Endothelial cell of umbilical vein (primary cell): ENCODE results near the gene CEP63. TPM values are rescaled to one million over a fixed set of nuclear protein-coding genes. Genes with fewer than 3 reads are reported as not detected.

Experiments
- BruUV-seq: library from RNA; stranded (reverse); fragments of 400-500 nt; replicated peaks from 2 replicates; lab custom pipeline; 2021; lab: Mats Ljungman, UMichigan
- CTCF ChIA-PET: fragments of 300-600, 350-600 bp; sonication (Branson Sonifier 250); formaldehyde crosslinking; loops from one replicate; lab custom pipeline; 2021; ENCODE audit warnings: antibody characterized with exemption, inconsistent platforms; lab: Charles Lee
- POLR2A ChIA-PET: fragments of 300-600, 350-600 bp; sonication (Branson Sonifier 250); formaldehyde crosslinking; loops from one replicate; lab custom pipeline; 2021; ENCODE audit warnings: antibody characterized with exemption, inconsistent platforms; lab: Charles Lee
- DNase-seq: peaks from one replicate; pipeline ENCODE4 v3.0.0-alpha.2; 2011; ENCODE audit warnings: low read depth, low spot score
- FAIRE-seq: peaks from 2 replicates; lab custom pipeline; 2011; peaks lifted over from hg19 to GRCh38; lab: Jason Lieb, UNC
- H2AFZ ChIP-seq: 2 replicates; pipeline ENCODE4 v1.6.0; 2012; ENCODE audit warnings: low read depth, low read length, control low read depth, inconsistent platforms
- H3K27ac ChIP-seq: 2 replicates; pipeline ENCODE4 v1.5.1; 2011; ENCODE audit warnings: low read depth, mild to moderate bottlenecking, control low read depth, low read length, moderate library complexity; ENCODE audit not compliant: insufficient read depth
- H3K27me3 ChIP-seq, 2 experiments: 2 replicates each; pipeline versions ENCODE4 v1.6.0 to v1.6.1; 2011; ENCODE audit warnings: low read length in 2 of 2, mixed read lengths in 1 of 2; ENCODE audit not compliant: control insufficient read depth in 2 of 2, insufficient read depth in 2 of 2
- H3K36me3 ChIP-seq, 2 experiments: 2 replicates in 1 of 2; 3 replicates in 1 of 2; pipeline ENCODE4 v1.5.1; 2011; ENCODE audit warnings: low read length in 2 of 2, mild to moderate bottlenecking in 1 of 2, moderate library complexity in 1 of 2; ENCODE audit not compliant: control insufficient read depth in 2 of 2, insufficient read depth in 2 of 2; ENCODE audit errors: extremely low read depth in 1 of 2
- H3K4me1 ChIP-seq: 3 replicates; pipeline ENCODE4 v1.5.1; 2011; ENCODE audit warnings: mild to moderate bottlenecking, low read length; ENCODE audit not compliant: control insufficient read depth, insufficient read depth; ENCODE audit errors: extremely low read depth
- H3K4me2 ChIP-seq: 2 replicates; pipeline ENCODE4 v1.6.1; 2011; ENCODE audit warnings: low read length, control low read depth, mixed read lengths; ENCODE audit not compliant: insufficient read depth
- H3K4me3 ChIP-seq, 3 experiments: fragments of 200-600 bp in 1 of 3; sonication (generic), shearing (Covaris generic) in 1 of 3; replicated peaks in 1 of 3; 2 replicates each; pipeline ENCODE4 v1.5.1; 2011 to 2016; ENCODE audit warnings: control low read depth in 3 of 3, low read length in 3 of 3, mild to moderate bottlenecking in 2 of 3, inconsistent platforms in 1 of 3, low read depth in 1 of 3, moderate library complexity in 1 of 3; ENCODE audit not compliant: insufficient read depth in 1 of 3
- H3K79me2 ChIP-seq: 2 replicates; pipeline ENCODE4 v1.6.0; 2012; ENCODE audit warnings: low read length, inconsistent platforms; ENCODE audit not compliant: control insufficient read depth, insufficient read depth
- H3K9ac ChIP-seq: replicated peaks from 2 replicates; pipeline ENCODE3; 2011; ENCODE audit warnings: low read length, control low read depth; ENCODE audit not compliant: insufficient read depth; ENCODE audit errors: extremely low read depth
- H3K9me1 ChIP-seq: replicated peaks from 3 replicates; pipeline ENCODE4 v1.6.0; 2011; ENCODE audit warnings: mild to moderate bottlenecking, low read length; ENCODE audit not compliant: control insufficient read depth, insufficient read depth; ENCODE audit errors: extremely low read depth
- H3K9me3 ChIP-seq: replicated peaks from 2 replicates; pipeline ENCODE4 v1.5.1; 2012; ENCODE audit warnings: low read length, inconsistent platforms; ENCODE audit not compliant: control insufficient read depth, insufficient read depth
- H4K20me1 ChIP-seq: replicated peaks from 2 replicates; pipeline ENCODE3; 2011; ENCODE audit warnings: mild to moderate bottlenecking, low read length; ENCODE audit not compliant: control insufficient read depth, insufficient read depth; ENCODE audit errors: extremely low read depth
- EZH2 ChIP-seq: IDR thresholded peaks from 2 replicates; pipeline ENCODE4 v1.6.1; 2012; ENCODE audit warnings: borderline replicate concordance, low read depth, mild to moderate bottlenecking, moderate library complexity, low read length, inconsistent platforms; ENCODE audit not compliant: severe bottlenecking
- FOS ChIP-seq: IDR thresholded peaks from 2 replicates; pipeline ENCODE4 v1.6.1; 2011; ENCODE audit warnings: mild to moderate bottlenecking, low read length, moderate library complexity, borderline replicate concordance; ENCODE audit not compliant: insufficient read depth
- GATA2 ChIP-seq: IDR thresholded peaks from 2 replicates; pipeline ENCODE4 v1.7.0; 2011; ENCODE audit warnings: low read depth, mild to moderate bottlenecking, moderate library complexity, mixed read lengths, low read length; ENCODE audit not compliant: insufficient read length, insufficient read depth
- JUN ChIP-seq: IDR thresholded peaks from 2 replicates; pipeline ENCODE4 v1.6.1; 2011; ENCODE audit warnings: borderline replicate concordance, low read depth; ENCODE audit not compliant: insufficient read length, insufficient read depth
- MAX ChIP-seq: IDR thresholded peaks from 2 replicates; pipeline ENCODE4 v1.6.1; 2011; ENCODE audit not compliant: insufficient read depth, insufficient read length
- MYC ChIP-seq: IDR thresholded peaks from one replicate; pipeline ENCODE4 v1.6.1; 2011; ENCODE audit warnings: mild to moderate bottlenecking, low read depth, low read length
- POLR2A ChIP-seq: IDR thresholded peaks from 2 replicates; pipeline ENCODE4 v1.6.1; 2012; ENCODE audit warnings: low read depth, mild to moderate bottlenecking, control low read depth, low read length
- POLR2AphosphoS5 ChIP-seq: IDR thresholded peaks from 2 replicates; pipeline ENCODE4 v1.6.1; 2012; ENCODE audit warnings: low read depth, mild to moderate bottlenecking, control low read depth, low read length, moderate library complexity; ENCODE audit not compliant: insufficient read depth
- dilution Hi-C: fragments of 300-500 bp; cut with MboI; formaldehyde crosslinking; loops from one replicate; pipeline ENCODE4 v1.15.0; 2019; ENCODE audit warnings: low sequenced_read_pairs; ENCODE audit not compliant: extremely low pct_ligation_motif_present
- intact Hi-C: fragments of 100-400 bp; cut with micrococcal nuclease; formaldehyde crosslinking; loops from one replicate; pipeline ENCODE4 v1.10.0; 2022
- polyA plus RNA-seq, 4 experiments: library from polyadenylated mRNA; depleted of rRNA in 3 of 4; stranded (reverse) in 3 of 4; unstranded in 1 of 4; fragments of >200 nt; gene quantifications; 2 replicates each; pipeline versions ENCODE4 v1.2.1 to v1.2.3, GENCODE V29; 2011 to 2012; ENCODE audit warnings: missing spikeins in 1 of 4
- total RNA-seq: library from RNA; stranded (reverse); gene quantifications from 2 replicates; pipeline ENCODE4 v1.2.3, GENCODE V29; 2021
- TF ChIP-seq, protein P1 (sequence below), 2 donors: IDR thresholded peaks; 1 replicate in 1 of 2; 2 replicates in 1 of 2; pipeline ENCODE4 v1.5.1; 2011; ENCODE audit warnings: low read length in 2 of 2, mild to moderate bottlenecking in 2 of 2, moderate library complexity in 2 of 2, control low read depth in 1 of 2, inconsistent platforms in 1 of 2, low read depth in 1 of 2; ENCODE audit not compliant: insufficient read depth in 1 of 2; ENCODE audit errors: extremely low read depth in 1 of 2

CEP63 gene
- total and polyA plus RNA-seq, 2 donors (not counting 3 experiments of a cell fraction or from before 2014, with no cell fraction given): 5.7 to 29.4 TPM

DNA sequence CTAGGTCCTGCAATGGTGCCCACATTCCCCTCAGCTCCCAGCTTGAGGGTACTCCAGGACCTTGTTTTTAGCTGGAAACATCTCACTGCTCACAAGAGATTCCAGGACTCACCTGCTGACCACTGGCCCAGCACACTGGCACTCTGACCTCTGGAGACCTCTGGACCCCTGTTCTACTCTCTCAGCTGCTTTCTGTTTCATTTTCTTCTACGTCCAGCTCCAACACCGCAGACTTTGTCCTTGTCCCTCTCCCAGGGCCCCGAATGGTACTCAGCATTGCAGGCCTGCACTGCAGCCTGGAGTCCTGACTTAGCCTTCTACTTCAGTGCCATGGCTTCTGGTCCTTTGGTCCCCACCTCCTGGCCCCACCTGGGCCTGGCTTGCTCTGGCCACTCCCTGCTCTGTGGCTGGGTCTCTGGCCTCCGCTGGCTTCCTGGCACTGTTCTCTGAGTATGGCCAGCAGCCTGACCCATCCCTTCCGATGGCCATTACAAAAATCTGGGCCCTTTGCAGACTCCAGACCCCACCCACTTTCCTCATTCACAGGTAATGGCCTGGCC lies 137.0 kb downstream of the CEP63 start:
- Histone ChIP-seq H3K9me3 (no peaks in the 10 kb centered on the region), H3K27ac (no peak overlapping the region), H3K4me3 (no peak overlapping the region), H3K4me1 (no peaks in the 10 kb centered on the region), H3K4me2 (no peak overlapping the region), H3K9ac (no peak overlapping the region), H2AFZ (no peak overlapping the region), H3K27me3 (no peaks in the 10 kb centered on the region), H3K79me2 (no peaks in the 10 kb centered on the region), H3K9me1 (no peaks in the 10 kb centered on the region), H4K20me1 (no peaks in the 10 kb centered on the region), H3K36me3 (no peaks in the 10 kb centered on the region)
- BruUV-seq: no TSS peak
- intact Hi-C loops (no loop called here), dilution Hi-C loops (no loop called here)
- TF ChIP-seq EZH2 (no peak), MYC (no peak), POLR2AphosphoS5 (no peak), MAX (no peak), JUN (no peak), FOS (no peak), POLR2A (no peak), GATA2 (no peak)
- TF ChIP-seq, protein P1, sequence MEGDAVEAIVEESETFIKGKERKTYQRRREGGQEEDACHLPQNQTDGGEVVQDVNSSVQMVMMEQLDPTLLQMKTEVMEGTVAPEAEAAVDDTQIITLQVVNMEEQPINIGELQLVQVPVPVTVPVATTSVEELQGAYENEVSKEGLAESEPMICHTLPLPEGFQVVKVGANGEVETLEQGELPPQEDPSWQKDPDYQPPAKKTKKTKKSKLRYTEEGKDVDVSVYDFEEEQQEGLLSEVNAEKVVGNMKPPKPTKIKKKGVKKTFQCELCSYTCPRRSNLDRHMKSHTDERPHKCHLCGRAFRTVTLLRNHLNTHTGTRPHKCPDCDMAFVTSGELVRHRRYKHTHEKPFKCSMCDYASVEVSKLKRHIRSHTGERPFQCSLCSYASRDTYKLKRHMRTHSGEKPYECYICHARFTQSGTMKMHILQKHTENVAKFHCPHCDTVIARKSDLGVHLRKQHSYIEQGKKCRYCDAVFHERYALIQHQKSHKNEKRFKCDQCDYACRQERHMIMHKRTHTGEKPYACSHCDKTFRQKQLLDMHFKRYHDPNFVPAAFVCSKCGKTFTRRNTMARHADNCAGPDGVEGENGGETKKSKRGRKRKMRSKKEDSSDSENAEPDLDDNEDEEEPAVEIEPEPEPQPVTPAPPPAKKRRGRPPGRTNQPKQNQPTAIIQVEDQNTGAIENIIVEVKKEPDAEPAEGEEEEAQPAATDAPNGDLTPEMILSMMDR (IDR thresholded peaks at IDR 0.05; ENCODE audit: extremely low read depth in 1 of 2, insufficient read depth in 1 of 2, low read depth in 1 of 2, low read length in 2 of 2): no peak
- CTCF ChIA-PET: no interaction called here
- POLR2A ChIA-PET: no interaction called here
- FAIRE-seq: no peak
- no peak for DNase-seq
